Bronchial epithelial cell (primary cell): Measurements from ENCODE around the gene EVI5. TPM values are rescaled to one million over a fixed set of nuclear protein-coding genes. Genes with fewer than 3 reads are reported as not detected.

ENCODE experiments used
- DNase-seq: peaks from one replicate; pipeline ENCODE4 v3.0.0-alpha.2; 2010; ENCODE audit warnings: low read depth
- FAIRE-seq: peaks from 2 replicates; lab custom pipeline; 2011; peaks lifted over from hg19 to GRCh38; lab: Jason Lieb, UNC
- H3K27me3 ChIP-seq: 2 replicates; pipeline ENCODE4 v1.5.1; 2011; ENCODE audit warnings: low read length; ENCODE audit not compliant: control insufficient read depth, insufficient read depth
- H3K36me3 ChIP-seq: 2 replicates; pipeline ENCODE4 v1.5.1; 2011; ENCODE audit warnings: low read length; ENCODE audit not compliant: control insufficient read depth, insufficient read depth
- H3K4me3 ChIP-seq: 2 replicates; pipeline ENCODE4 v1.5.1; 2011; ENCODE audit warnings: mild to moderate bottlenecking, low read depth, low read length, control low read depth
- total RNA-seq: library from RNA; depleted of rRNA; stranded (reverse); fragments of >200 nt; gene quantifications from 2 replicates; pipeline ENCODE4 v1.2.1, GENCODE V29; 2014
- TF ChIP-seq, protein P1 (sequence below): IDR thresholded peaks from 2 replicates; pipeline ENCODE4 v1.5.1; 2011; ENCODE audit warnings: mild to moderate bottlenecking, moderate library complexity, low read length, control low read depth, inconsistent platforms; ENCODE audit not compliant: insufficient read depth, severe bottlenecking

Gene EVI5
- total RNA-seq, 1 donor from 2014 or later = 21.1 TPM

DNA sequence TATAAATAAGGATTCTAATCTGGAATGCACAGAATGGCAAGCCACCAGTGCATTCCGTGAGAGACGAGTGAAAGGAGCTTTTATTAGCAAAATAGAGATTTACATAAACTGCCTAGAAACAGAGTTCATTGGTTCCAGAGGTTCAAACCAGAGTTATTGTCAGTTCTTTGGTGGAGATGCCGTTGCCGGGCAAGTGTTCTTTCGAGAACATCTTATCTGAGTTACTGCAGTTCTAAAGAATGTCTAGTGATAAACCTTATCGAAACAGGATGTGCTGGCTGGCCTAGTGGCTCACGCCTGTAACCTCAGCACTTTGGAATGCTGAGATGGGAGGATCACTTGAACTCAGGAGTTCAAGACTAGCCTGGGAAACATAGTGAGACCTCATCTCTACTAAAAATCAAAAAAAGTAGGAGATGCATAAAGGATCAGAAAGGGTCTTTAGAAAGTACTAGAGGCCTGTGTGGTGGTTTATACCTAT, 19.9 kb upstream of the EVI5 start:
- TF ChIP-seq, protein P1, sequence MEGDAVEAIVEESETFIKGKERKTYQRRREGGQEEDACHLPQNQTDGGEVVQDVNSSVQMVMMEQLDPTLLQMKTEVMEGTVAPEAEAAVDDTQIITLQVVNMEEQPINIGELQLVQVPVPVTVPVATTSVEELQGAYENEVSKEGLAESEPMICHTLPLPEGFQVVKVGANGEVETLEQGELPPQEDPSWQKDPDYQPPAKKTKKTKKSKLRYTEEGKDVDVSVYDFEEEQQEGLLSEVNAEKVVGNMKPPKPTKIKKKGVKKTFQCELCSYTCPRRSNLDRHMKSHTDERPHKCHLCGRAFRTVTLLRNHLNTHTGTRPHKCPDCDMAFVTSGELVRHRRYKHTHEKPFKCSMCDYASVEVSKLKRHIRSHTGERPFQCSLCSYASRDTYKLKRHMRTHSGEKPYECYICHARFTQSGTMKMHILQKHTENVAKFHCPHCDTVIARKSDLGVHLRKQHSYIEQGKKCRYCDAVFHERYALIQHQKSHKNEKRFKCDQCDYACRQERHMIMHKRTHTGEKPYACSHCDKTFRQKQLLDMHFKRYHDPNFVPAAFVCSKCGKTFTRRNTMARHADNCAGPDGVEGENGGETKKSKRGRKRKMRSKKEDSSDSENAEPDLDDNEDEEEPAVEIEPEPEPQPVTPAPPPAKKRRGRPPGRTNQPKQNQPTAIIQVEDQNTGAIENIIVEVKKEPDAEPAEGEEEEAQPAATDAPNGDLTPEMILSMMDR = no peak
- FAIRE-seq = no peak
- Histone ChIP-seq H3K27me3 (no peaks in the 10 kb centered on the region), H3K4me3 (no peak overlapping the region), H3K36me3 (no peaks in the 10 kb centered on the region)
- DNase-seq = peak; percentile 97

- H3K27me3 ChIP-seq = no peaks in the 10 kb centered on the region
- TF ChIP-seq, protein P1 = no peak
- H3K36me3 ChIP-seq = no peaks in the 10 kb centered on the region
- H3K4me3 ChIP-seq = no peak overlapping the region
- FAIRE-seq = no peak
- DNase-seq = no peak
Measured at GRCh38 chr1:92803140-92803887, 18.4 kb upstream of the EVI5 start.

DNA sequence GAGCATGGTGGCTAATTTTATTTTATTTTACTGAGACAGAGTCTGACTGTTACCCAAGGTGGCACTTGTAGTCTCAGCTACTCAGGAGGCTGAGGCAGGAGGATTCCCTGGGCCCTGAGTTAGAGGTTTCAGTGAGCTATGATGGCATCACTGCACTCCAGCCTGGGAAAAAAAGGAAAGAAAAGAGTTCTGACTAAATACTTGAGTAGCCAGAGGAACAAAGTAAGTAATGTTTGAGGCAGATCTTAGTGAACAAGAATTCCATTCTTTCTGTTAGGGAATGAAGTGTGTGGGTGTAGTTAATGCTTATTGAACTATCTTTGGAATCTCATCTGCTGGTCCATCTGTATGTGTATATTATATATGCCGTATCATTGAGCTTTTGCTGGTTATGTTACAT, 13.1 kb upstream of the EVI5 start:
- TF ChIP-seq, protein P1 = no peak
- DNase-seq (no peak), FAIRE-seq (no peak)
- Histone ChIP-seq H3K27me3 (no peaks in the 10 kb centered on the region), H3K4me3 (no peak overlapping the region), H3K36me3 (no peaks in the 10 kb centered on the region)

DNA sequence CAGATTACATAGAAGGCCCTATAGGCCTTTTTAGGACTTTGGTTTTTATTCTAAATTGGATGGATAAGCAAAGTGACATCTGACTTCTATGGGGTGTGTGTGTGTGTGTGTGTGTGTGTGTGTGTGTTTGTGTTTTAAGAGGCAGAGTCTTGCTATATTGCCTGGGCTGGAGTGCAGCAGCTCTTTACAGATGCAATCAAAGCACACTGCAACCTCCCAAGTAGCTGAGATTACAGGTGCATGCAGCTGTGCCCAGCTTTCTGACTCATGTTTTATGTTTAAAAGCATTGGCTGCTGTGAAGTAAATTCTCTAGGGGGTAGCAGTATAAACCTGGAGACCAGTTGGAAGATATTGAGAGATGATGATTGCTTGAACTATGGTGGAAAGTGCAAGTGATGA, 12.4 kb upstream of the EVI5 start:
- Histone ChIP-seq H3K4me3 (no peak overlapping the region), H3K27me3 (no peaks in the 10 kb centered on the region), H3K36me3 (no peaks in the 10 kb centered on the region)
- TF ChIP-seq, protein P1 = no peak
- DNase-seq (no peak), FAIRE-seq (no peak)

GRCh38 chr1:92795166-92795565, 10.3 kb upstream of the EVI5 start:
- no peak overlapping the region for H3K4me3 ChIP-seq
- no peaks in the 10 kb centered on the region for H3K27me3 ChIP-seq
- no peaks in the 10 kb centered on the region for H3K36me3 ChIP-seq
- TF ChIP-seq, protein P1 = no peak
- FAIRE-seq = no peak
- no peak for DNase-seq
